ENCODE measurements around the gene CLDND2.
A peak's percentile ranks its signal among the peaks of the same experiment; 100 is the strongest.
"Not testable (repeated sequence)": the region's sequence is repeated elsewhere in the genome, so short reads cannot be mapped to it uniquely, and the experiment has no call there.

Gene CLDND2

DNA sequence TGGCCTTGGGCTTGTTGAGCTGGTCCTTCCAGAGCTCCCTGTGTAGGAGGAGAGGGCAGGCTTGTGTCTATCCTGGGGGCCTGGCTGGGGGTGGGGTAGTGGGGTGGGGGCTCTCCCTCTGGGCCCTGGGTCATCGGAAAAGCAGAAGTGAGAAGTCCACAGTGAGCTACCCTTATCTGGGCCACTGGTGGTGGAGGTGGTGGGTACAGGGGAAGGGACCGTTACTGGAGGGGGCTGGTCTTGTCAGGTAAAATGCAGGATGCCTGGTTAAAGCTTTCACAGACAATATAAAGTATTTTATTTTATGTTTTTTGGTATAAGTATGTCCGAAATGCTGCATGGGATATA is 49.0 kb upstream of the CLDND2 start:
- TF ChIP-seq ZNF404 (tag by site-specific recombination; IDR thresholded peaks at IDR 0.05), result no peak
- TF ChIP-seq, protein P1, sequence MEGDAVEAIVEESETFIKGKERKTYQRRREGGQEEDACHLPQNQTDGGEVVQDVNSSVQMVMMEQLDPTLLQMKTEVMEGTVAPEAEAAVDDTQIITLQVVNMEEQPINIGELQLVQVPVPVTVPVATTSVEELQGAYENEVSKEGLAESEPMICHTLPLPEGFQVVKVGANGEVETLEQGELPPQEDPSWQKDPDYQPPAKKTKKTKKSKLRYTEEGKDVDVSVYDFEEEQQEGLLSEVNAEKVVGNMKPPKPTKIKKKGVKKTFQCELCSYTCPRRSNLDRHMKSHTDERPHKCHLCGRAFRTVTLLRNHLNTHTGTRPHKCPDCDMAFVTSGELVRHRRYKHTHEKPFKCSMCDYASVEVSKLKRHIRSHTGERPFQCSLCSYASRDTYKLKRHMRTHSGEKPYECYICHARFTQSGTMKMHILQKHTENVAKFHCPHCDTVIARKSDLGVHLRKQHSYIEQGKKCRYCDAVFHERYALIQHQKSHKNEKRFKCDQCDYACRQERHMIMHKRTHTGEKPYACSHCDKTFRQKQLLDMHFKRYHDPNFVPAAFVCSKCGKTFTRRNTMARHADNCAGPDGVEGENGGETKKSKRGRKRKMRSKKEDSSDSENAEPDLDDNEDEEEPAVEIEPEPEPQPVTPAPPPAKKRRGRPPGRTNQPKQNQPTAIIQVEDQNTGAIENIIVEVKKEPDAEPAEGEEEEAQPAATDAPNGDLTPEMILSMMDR (tag by site-specific recombination; IDR thresholded peaks at IDR 0.05), result no peak
- TF ChIP-seq ZNF785 (tag by site-specific recombination; IDR thresholded peaks at IDR 0.05), result no peak
- ChIA-PET CTCF (interaction anchor here (0.7 to 2.1 kb wide), 3 partner anchors 10 to 97 kb away, joined by 3 to 6 read pairs (median 5); no protein-coding TSS in a partner anchor), POLR2A (no interaction called here)
- no peak overlapping the region for H3K4me3 ChIP-seq (ENCODE audit: low read depth, low read length)
- no peaks in the 10 kb centered on the region for H3K4me1 ChIP-seq (ENCODE audit: control insufficient read depth, insufficient read depth, low read length)
- H3K36me3 ChIP-seq (ENCODE audit: control insufficient read depth in 2 of 2, insufficient read depth in 1 of 2, low read length in 2 of 2), result no peaks in the 10 kb centered on the region
- no peak overlapping the region for H3K27ac ChIP-seq (ENCODE audit: extremely low read depth, low read depth, low read length)
- no peaks in the 10 kb centered on the region for H3K9me3 ChIP-seq (ENCODE audit: control insufficient read depth, insufficient read depth, low read depth, low read length)

DNA sequence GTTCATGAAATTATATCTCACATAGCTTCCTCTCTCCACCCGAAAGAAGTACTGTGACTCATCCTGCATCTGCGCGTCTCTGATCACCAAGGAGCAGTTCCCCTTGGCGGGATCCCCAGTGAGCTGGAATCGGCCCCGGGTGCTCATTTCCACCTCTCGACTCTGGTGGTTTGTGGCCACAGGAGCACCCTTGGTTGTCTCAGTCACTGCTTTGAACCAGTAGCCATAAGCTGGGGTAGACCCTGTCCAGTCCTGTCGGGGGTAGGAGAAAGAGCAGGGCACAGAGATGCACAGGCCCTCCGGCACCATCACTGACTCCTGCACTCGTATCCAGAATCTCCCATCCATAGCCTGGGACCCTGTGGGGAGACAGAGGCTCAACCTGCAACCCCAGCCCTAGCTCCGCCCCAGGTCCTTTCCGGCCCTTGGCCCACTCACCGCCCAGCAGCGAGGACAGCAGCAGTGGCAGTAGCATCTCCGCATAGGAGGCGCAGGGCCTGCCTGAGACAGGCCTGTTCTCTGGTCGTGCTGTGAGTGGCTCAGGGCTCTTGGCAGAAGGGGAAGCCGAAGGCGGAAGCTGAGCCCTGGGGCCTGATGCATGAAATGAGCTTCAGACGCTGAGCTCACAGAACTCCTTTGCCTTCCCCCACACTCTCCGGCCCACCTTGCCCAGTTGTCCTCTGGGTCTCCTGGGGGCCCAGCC is 48.5 kb upstream of the CLDND2 start, which contains the start of gene SIGLEC10:
Gene SIGLEC10, minus strand, starts transcription at position 536 of the 703 bp plus-strand sequence. Its CDS starts 61 bp downstream, at position 475.
- ChIA-PET CTCF (interaction anchor here (0.7 to 2.1 kb wide), 4 partner anchors 9 to 98 kb away, joined by 3 to 6 read pairs (median 4); no protein-coding TSS in a partner anchor), POLR2A (no interaction called here)
- no peaks in the 10 kb centered on the region for H3K9me3 ChIP-seq (ENCODE audit: control insufficient read depth, insufficient read depth, low read depth, low read length)
- no peaks in the 10 kb centered on the region for H3K4me1 ChIP-seq (ENCODE audit: control insufficient read depth, insufficient read depth, low read length)
- TF ChIP-seq, protein P2, sequence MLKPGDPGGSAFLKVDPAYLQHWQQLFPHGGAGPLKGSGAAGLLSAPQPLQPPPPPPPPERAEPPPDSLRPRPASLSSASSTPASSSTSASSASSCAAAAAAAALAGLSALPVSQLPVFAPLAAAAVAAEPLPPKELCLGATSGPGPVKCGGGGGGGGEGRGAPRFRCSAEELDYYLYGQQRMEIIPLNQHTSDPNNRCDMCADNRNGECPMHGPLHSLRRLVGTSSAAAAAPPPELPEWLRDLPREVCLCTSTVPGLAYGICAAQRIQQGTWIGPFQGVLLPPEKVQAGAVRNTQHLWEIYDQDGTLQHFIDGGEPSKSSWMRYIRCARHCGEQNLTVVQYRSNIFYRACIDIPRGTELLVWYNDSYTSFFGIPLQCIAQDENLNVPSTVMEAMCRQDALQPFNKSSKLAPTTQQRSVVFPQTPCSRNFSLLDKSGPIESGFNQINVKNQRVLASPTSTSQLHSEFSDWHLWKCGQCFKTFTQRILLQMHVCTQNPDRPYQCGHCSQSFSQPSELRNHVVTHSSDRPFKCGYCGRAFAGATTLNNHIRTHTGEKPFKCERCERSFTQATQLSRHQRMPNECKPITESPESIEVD (tag by site-specific recombination; IDR thresholded peaks at IDR 0.05), result no peak
- TF ChIP-seq EGR2 (tag by site-specific recombination; IDR thresholded peaks at IDR 0.05; ENCODE audit: low read depth) (0 out of 2 replicates have a peak, but pooled peaks have one; percentile 14), KLF9 (tag by site-specific recombination; IDR thresholded peaks at IDR 0.05; ENCODE audit: low read depth) (no peak), ZNF133 (tag by site-specific recombination; IDR thresholded peaks at IDR 0.05) (no peak), KLF1 (tag by site-specific recombination; IDR thresholded peaks at IDR 0.05) (no peak), ZNF391 (tag by site-specific recombination; IDR thresholded peaks at IDR 0.05; ENCODE audit: borderline replicate concordance, low read depth) (no peak)
- TF ChIP-seq, protein P3, sequence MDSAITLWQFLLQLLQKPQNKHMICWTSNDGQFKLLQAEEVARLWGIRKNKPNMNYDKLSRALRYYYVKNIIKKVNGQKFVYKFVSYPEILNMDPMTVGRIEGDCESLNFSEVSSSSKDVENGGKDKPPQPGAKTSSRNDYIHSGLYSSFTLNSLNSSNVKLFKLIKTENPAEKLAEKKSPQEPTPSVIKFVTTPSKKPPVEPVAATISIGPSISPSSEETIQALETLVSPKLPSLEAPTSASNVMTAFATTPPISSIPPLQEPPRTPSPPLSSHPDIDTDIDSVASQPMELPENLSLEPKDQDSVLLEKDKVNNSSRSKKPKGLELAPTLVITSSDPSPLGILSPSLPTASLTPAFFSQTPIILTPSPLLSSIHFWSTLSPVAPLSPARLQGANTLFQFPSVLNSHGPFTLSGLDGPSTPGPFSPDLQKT (IDR thresholded peaks at IDR 0.05; ENCODE audit: borderline replicate concordance, low read depth, low read length), result no peak
- TF ChIP-seq, protein P4, sequence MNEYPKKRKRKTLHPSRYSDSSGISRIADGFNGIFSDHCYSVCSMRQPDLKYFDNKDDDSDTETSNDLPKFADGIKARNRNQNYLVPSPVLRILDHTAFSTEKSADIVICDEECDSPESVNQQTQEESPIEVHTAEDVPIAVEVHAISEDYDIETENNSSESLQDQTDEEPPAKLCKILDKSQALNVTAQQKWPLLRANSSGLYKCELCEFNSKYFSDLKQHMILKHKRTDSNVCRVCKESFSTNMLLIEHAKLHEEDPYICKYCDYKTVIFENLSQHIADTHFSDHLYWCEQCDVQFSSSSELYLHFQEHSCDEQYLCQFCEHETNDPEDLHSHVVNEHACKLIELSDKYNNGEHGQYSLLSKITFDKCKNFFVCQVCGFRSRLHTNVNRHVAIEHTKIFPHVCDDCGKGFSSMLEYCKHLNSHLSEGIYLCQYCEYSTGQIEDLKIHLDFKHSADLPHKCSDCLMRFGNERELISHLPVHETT (tag by site-specific recombination; IDR thresholded peaks at IDR 0.05), result no peak
- no peaks in the 10 kb centered on the region for H3K36me3 ChIP-seq (ENCODE audit: control insufficient read depth in 2 of 2, insufficient read depth in 1 of 2, low read length in 2 of 2)
- H3K4me3 ChIP-seq (ENCODE audit: low read depth, low read length), result no peak within 1 kb of the TSS
- no peak within 1 kb of the TSS for H3K27ac ChIP-seq (ENCODE audit: extremely low read depth, low read depth, low read length)

DNA sequence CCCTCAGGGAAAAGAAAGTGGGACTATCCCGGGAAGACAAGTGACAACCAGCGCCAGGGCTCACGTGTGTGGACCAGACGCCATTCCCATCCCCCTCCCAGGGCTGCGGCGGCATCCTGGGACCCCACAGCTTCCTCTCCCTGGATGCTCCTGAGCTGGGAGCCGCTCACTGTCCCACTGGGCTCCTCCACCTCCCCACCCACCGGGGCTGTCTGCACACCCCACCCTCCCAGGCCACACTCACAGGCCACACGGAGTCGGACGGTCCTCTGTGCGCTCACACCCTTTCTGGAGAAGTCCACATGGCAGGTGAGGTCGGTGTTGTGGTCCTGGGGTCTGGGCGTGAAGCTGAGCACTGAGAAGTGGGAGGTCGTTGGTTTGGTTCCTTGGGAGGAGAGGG is 47.6 kb upstream of the CLDND2 start:
- POLR2A ChIA-PET; H3K36me3 ChIP-seq (ENCODE audit: control insufficient read depth in 2 of 2, insufficient read depth in 1 of 2, low read length in 2 of 2); H3K27ac ChIP-seq (ENCODE audit: extremely low read depth, low read depth, low read length); H3K4me3 ChIP-seq (ENCODE audit: low read depth, low read length); H3K9me3 ChIP-seq (ENCODE audit: control insufficient read depth, insufficient read depth, low read depth, low read length); H3K4me1 ChIP-seq (ENCODE audit: control insufficient read depth, insufficient read depth, low read length): not testable (repeated sequence)
- CTCF ChIA-PET, result interaction anchor here (1.0 to 1.4 kb wide), 3 partner anchors 8 to 58 kb away, joined by 3 to 4 read pairs (median 3); no protein-coding TSS in a partner anchor
